Skeletal muscle satellite cell (primary cell): ENCODE results near the gene ABCC3.

Experiments
- H3K27me3 ChIP-seq: 2 replicates; pipeline ENCODE4 v1.7.0; 2013; ENCODE audit warnings: low read length; ENCODE audit not compliant: control insufficient read depth, insufficient read depth
- H3K36me3 ChIP-seq: 2 replicates; pipeline ENCODE4 v1.7.0; 2013; ENCODE audit warnings: mild to moderate bottlenecking, control low read depth, low read length; ENCODE audit not compliant: insufficient read depth
- H3K4me1 ChIP-seq: 2 replicates; pipeline ENCODE4 v1.7.0; 2013; ENCODE audit warnings: low read length; ENCODE audit not compliant: control insufficient read depth, insufficient read depth
- H3K4me2 ChIP-seq: 2 replicates; pipeline ENCODE4 v1.7.0; 2013; ENCODE audit warnings: mild to moderate bottlenecking, low read length
- H3K4me3 ChIP-seq: 2 replicates; pipeline ENCODE4 v1.7.0; 2013; ENCODE audit warnings: low read length
- H3K9ac ChIP-seq: 2 replicates; pipeline ENCODE4 v1.7.0; 2013; ENCODE audit warnings: mild to moderate bottlenecking, low read depth, low read length, moderate library complexity
- H3K9me3 ChIP-seq: replicated peaks from 2 replicates; pipeline ENCODE4 v1.7.0; 2013; ENCODE audit warnings: mild to moderate bottlenecking, control low read depth, low read length

ABCC3 gene

DNA sequence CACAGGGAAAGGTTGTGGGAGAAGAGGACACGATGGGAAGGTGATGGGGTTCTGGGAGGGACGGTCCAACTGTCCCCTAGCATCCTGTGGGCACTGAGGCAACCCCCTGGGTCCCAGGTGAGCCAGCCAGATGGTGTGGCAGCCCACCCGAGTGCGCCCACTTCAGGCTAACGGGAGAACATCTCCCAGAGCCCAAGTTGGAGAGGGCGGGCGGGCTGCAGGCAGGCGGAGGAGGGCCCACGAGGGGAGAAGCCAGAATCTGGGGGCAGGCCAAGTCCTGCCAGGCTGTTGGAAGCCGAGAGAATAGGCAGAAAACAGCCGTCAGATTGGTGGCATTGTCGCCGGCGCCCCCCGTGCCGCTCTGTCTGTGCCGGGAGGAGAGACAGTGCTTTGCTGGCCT, 13.8 kb upstream of the ABCC3 start:
- Histone ChIP-seq H3K9me3 (no peaks in the 10 kb centered on the region), H3K9ac (no peak overlapping the region), H3K4me3 (no peak overlapping the region), H3K36me3 (no peaks in the 10 kb centered on the region), H3K4me2 (no peak overlapping the region), H3K4me1 (peaks cover 16% of the 10 kb centered on the region), H3K27me3 (no peaks in the 10 kb centered on the region)

GRCh38 chr17:50621574-50622031, 13.1 kb upstream of the ABCC3 start:
- Histone ChIP-seq H3K9ac (no peak overlapping the region), H3K27me3 (no peaks in the 10 kb centered on the region), H3K9me3 (no peaks in the 10 kb centered on the region), H3K36me3 (no peaks in the 10 kb centered on the region), H3K4me3 (no peak overlapping the region), H3K4me1 (peaks cover 16% of the 10 kb centered on the region), H3K4me2 (no peak overlapping the region)

- Histone ChIP-seq H3K36me3 (no peaks in the 10 kb centered on the region), H3K9me3 (no peaks in the 10 kb centered on the region), H3K4me1 (peaks cover under 1% of the 10 kb centered on the region), H3K4me2 (no peak overlapping the region), H3K27me3 (no peaks in the 10 kb centered on the region), H3K4me3 (no peak overlapping the region), H3K9ac (no peak overlapping the region)
These were observed 10.3 kb upstream of the ABCC3 start for GRCh38 chr17:50624321-50624934.

DNA sequence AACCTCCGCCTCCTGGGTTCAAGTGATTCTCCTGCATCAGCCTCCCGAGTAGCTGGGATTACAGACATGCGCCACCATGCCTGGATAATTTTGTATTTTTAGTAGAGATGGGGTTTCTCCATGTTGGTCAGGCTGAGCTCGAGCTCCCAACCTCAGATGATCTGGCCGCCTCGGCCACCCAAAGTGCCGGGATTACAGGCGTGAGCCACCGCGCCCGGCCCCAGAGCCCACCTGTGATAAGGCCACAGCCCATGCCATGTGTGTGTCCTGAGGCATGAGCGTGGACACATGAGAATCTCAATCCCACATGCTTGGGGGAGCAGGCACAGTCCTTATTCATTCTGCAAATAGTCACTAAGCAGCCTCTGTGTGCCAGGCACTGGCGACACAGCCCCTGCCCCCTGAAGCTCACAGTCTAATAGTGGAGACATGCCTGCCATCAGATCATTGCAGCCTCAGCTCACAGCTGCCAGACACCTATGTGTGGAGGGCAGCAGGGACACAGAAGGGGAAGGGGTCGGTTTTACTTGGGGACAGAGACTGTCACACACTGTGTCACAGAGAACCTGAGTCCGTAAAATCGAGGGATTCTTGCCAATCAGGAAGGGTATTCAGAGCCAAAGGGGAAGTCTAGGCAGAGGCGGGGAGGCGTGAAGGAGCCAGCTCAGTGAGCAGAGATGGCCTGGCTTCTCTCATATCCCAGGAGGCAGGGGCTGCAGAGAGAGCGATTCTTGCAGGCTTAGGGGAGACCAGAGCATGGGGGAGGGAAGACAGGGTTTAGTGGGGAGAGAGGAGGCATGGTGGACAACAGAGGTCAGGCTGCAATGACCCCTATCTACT, 9.4 kb upstream of the ABCC3 start:
- Histone ChIP-seq H3K36me3 (no peaks in the 10 kb centered on the region), H3K9ac (no peak overlapping the region)

GRCh38 chr17:50626037-50626574, 8.6 kb upstream of the ABCC3 start:
- Histone ChIP-seq H3K4me3 (no peak overlapping the region), H3K4me1 (peaks cover 3% of the 10 kb centered on the region), H3K9me3 (no peaks in the 10 kb centered on the region), H3K36me3 (no peaks in the 10 kb centered on the region), H3K9ac (no peak overlapping the region), H3K4me2 (no peak overlapping the region), H3K27me3 (no peaks in the 10 kb centered on the region)

More for the DNA sequence above, 9.4 kb upstream of the ABCC3 start:
- Histone ChIP-seq H3K4me2 (no peak overlapping the region), H3K4me1 (no peaks in the 10 kb centered on the region), H3K27me3 (no peaks in the 10 kb centered on the region), H3K4me3 (no peak overlapping the region), H3K9me3 (no peaks in the 10 kb centered on the region)

DNA sequence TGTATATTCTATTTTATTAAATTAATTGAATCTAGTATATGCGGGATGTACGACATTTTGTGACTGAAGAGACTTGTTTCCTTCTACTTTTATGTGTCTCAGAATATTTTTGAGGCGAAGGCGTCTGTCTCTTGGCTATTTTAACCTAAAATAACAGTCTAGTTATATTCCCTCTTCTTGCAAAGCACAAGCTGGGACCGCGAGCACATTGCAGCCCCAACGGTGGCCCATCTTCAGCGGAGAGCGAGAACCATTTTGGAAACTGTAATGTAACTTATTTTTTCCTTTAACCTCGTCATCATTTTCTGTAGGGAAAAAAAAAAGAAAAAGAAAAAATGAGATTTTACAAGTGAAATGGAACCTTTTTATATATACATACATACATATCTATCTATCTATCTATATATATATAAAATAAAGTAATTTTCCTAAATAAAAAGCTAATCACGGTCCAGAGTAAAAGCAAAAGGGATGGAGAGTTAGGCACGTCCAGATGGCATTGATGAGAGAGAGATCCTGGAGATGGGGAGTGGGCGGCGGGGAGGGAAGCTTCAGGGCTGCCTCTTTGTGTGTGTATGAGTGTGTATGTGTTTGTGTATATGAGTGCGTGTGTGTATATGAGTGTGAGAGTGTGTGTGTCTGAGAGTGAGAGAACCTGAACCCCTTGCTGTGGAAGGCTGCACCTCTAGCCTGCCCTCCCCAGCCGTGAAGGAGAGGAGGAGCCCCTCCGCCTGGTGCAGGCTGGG, 7.5 kb upstream of the ABCC3 start:
- no peaks in the 10 kb centered on the region for H3K9me3 ChIP-seq
- H3K4me1 ChIP-seq: peaks cover 14% of the 10 kb centered on the region
- no peak overlapping the region for H3K9ac ChIP-seq
- H3K4me3 ChIP-seq: no peak overlapping the region
- H3K4me2 ChIP-seq: no peak overlapping the region
- no peaks in the 10 kb centered on the region for H3K36me3 ChIP-seq
- H3K27me3 ChIP-seq: no peaks in the 10 kb centered on the region

DNA sequence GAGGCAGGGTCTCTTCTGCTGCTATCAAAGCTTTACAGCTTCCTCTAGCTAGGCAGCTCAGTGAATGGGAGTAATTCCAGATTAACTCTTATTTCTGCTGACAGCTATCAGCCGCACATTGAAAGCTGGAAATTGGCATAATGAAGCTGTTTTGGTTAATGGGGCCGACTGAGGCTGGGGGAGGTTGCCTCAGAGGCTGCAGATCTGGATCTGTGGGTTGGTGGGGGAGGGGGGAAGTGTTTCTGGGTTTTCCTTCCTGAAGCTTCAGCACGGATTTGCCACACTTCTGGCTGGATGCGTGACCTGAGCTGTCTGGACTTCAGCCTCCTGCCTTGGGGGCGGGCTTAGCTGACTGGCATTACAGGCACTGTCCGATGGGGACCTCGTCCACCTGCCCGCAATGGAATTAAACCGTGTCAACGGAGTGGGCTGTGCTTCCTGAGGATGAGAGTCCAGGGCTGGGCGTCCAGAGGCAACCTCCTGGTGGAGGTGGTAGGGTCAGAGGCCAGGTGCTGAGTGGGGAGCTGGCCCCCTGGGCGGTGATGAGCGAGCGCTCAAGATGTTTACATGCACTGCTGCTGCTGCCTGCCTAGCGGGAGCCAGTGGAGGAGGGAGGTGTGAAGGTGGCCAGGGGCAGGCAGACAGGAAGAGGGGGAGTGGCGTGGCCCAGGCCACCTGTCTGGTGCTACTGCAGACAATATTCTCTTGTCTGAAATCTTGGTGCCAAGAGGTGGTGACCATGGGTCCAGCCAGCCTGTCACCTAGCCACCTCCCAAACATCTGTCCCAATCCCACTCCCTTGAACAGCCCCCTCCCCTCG, 6.7 kb upstream of the ABCC3 start:
- Histone ChIP-seq H3K36me3 (no peaks in the 10 kb centered on the region), H3K4me3 (no peak overlapping the region), H3K9me3 (no peaks in the 10 kb centered on the region), H3K4me1 (peaks cover 15% of the 10 kb centered on the region), H3K4me2 (no peak overlapping the region), H3K27me3 (no peaks in the 10 kb centered on the region), H3K9ac (no peak overlapping the region)

DNA sequence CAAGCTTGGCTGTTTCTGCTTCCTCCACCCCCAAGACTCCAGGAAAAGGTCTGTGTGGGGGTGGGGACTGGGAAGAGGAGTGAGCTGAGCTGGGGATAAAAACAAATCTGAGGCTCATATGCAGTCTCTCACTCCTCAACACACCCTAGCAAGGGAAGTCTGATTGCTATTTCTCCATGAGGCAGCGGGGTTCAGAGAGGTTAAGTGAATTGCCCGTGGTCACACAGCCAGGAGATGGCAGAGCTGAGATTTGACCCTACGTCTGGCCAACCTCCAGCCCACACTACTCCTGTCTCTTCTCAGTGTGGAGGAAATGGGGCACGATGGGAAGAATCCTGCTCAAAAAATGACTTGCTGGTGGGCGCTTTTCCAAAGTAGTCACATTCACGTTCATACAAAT, 4.8 kb upstream of the ABCC3 start:
- Histone ChIP-seq H3K4me2 (no peak overlapping the region), H3K36me3 (no peaks in the 10 kb centered on the region), H3K4me1 (peaks cover 21% of the 10 kb centered on the region), H3K27me3 (no peaks in the 10 kb centered on the region), H3K9me3 (no peaks in the 10 kb centered on the region), H3K9ac (no peak overlapping the region), H3K4me3 (no peak overlapping the region)

GRCh38 chr17:50630524-50631194, 4.0 kb upstream of the ABCC3 start:
- peaks cover 21% of the 10 kb centered on the region for H3K4me1 ChIP-seq
- H3K4me2 ChIP-seq: no peak overlapping the region
- H3K9me3 ChIP-seq: no peaks in the 10 kb centered on the region
- no peak overlapping the region for H3K9ac ChIP-seq
- no peaks in the 10 kb centered on the region for H3K36me3 ChIP-seq
- H3K27me3 ChIP-seq: no peaks in the 10 kb centered on the region
- no peak overlapping the region for H3K4me3 ChIP-seq

GRCh38 chr17:50631195-50631907, 3.3 kb upstream of the ABCC3 start:
- Histone ChIP-seq H3K27me3 (no peaks in the 10 kb centered on the region), H3K4me2 (no peak overlapping the region), H3K9ac (no peak overlapping the region), H3K9me3 (no peaks in the 10 kb centered on the region), H3K4me1 (peaks cover 27% of the 10 kb centered on the region), H3K36me3 (peaks cover 1% of the 10 kb centered on the region), H3K4me3 (no peak overlapping the region)
